ENCODE results near the gene HPSE.

HPSE gene

DNA sequence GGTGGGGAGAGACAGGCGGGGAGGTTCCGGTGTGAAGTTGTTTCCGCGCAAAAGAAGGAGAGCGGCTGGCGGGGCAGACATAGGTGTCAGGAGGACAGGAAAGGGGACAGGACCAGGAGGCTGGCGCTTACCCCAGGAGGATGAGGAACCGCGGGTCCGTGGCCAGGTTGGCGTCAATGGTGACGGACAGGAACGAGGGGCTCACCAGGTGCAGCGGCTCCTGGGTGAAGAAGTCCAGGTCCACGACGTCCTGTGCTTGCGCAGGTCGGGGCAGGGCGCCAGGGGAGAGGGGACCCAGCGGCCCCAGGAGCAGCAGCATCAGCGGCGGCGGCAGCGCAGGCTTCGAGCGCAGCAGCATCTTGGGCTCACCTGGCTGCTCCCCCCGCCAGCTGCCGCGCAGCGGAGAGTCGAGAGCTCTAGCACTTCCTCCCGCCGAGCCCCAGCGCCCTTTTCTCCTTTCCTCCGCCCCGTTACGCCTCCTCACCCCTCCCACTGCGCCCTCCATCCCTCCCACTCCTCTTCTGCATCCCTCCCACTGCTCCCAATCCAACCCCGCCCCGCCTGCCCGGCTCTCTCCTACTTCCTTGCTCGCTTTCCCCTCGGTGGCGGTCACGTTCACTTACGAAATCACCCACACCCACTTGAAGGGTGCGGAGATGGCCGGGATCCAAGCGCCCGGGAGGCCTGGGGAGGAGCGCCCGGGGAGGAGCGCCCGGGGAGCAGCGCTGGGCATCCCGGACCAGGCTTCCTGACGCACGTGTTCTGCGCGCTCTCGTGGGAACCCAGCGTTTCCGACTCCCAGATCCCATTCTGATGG is at the start of gene HPSE:
Gene HPSE, minus strand, starts transcription at position 424 of the 817 bp plus-strand sequence. Its CDS starts 66 bp downstream, at position 358.
- peak; percentile 10 for DNase-seq

DNA sequence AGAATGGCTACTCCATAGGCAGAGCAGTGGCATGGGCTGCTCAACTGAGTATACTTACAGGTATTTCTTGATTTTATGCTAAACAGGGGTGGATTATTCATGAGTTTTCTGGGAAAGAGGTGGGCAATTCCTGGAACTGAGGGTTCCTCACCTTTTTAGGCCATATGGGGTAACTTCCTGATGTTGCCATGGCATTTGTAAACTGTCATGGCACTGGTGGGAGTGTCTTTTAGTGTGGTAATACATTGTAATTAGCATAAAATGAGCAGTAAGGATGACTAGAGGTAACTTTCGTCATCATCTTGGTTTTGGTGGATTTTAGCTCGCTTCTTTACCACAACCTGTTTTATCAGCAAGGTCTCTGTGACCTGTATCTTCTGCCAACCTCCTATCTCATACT is 48.2 kb upstream of the HPSE start:
- DNase-seq: no peak

DNA sequence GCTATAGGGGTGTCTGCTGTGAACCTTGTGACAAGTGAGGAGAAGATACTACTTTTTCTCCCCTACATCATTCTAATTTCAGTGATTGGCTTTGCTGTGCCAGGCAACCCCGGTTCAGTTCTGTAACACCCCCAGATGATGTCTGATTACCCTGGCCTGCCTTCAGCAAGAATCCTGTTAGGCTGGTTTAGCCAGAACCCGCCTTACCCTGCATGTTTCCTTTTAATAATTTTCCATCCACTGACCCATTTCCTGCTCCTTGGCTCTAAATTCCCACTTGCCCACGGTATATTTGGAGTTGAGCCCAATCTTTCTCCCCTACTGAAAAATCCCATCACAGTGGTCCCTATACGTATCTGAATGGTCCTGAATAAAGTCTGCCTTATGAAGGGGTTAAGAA is 46.5 kb upstream of the HPSE start:
- no peak for DNase-seq

DNA sequence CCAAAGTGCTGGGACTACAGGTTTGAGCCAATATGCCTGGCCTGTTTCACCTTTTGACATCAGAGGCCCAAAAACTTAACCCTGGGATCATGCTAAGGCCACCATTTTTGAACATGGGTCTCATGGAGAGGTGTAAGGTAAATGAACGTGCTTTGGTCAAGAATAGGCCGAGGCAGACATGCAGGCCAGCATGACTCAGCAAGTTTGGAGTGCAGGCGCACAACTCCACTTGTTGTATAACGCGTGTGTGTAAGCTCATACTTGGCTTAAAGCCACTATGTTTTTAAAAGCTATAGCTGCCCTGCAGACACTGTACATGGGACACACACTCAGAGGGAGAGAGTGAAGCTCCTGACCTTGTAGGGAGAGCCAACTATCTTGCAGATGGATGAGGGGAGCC is 43.8 kb upstream of the HPSE start:
- no peak for DNase-seq

DNA sequence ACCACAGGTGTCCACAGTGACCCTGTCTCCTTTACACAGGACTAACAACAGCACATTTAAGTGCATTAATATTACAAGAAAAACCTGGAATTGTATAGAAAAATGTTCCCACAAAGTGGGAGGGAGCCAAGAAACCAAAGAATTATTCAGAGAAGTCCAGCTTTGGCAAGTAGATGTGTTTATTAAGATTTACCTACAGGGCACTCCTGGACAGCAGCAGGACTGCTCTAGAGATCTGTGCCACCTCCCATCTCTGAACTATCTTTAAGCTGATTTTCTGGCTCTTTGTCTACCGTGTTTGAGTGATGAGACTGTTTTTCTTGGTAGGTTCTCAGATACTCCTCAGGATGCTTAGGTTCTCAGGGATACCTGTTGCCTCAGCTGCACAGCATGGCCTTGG is 38.3 kb upstream of the HPSE start:
- DNase-seq: no peak

DNA sequence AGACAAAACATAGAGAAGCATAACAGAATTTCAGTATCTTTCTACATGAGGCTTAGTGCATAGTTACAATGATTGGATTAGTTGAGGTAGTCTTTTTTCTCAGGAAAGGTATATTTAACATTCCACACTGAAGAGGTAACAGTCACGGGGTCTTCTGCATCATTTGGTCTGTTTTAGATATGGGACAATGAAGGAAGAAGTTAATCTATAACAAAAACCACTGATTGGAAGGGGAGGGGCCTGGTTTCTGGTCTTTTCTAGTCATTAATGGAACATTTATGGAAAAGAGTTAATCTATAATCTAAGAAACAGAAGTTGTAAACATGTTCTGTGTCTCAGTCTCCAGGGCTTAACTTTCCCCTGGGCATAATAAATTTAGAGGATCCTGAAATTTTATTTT is 37.3 kb upstream of the HPSE start:
- no peak for DNase-seq

DNA sequence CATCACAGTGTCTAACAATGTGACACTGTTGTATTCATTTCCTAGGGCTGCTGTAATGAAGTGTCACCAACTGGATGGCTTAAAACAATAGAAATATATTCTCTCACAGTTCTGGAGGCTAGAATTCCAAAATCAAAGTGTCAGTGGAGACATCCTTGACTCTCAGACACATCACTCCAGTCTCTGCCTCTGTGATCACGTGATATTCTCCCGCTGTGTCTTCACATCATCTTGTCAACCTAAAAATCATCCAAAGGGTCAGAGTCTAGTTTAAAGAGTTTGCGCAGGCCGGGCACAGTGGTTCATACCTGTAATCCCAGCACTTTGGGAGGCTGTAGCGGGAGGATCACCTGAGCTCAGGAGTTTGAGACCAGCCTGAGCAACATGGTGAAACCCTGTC is 36.6 kb upstream of the HPSE start:
- DNase-seq: no peak

DNA sequence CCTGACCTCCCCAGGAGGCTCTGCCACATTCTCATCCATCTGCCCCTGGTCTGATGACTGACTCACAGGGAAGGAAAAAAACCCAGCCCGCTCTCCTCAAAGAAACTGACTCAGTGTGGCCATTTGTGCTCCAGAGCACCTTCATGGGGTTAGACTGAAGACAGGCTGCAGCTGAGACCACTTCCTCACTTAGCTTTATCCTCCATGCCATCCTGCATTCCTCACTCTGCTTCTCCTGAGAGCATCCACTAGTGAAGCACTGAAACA is 35.9 kb upstream of the HPSE start:
- DNase-seq: no peak

DNA sequence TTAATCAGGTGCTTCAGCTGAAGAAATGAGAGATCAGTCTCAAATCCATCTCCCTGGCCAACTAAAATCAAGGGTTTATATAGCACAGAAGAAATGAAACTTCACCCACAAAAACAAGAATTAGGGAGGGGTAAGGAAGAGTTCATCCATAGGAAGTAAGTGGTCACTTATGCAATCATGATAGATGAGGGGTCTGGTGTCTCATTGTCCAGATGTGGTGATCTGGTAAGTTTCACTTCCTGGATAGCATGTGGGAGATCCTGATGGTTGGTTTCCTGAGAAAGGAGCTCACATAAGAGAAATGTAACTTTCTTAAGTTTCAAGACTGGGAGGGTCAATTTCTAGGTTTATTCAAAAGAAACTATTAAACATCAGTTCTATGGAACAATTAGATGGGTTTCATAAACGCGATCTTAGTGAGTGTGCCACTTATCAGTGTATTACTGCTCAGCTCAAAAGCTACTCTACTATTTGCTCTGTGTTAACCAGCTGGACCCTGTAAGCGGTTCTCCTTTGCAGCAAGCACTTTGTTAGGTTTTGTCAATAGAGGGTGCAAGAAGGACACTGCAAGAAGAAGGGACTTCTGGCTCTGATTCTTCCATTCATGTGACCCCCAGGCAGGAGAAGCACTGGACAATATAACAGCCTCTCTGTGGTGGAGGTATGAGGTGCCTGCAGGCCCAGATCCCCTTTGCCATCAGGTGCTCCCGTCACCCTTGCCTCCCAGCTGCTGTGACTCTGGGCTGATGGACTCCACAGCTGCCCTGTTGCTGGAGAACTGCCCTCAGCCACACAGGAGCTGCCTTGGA is 35.4 kb upstream of the HPSE start:
- peak; percentile 23 for DNase-seq

DNA sequence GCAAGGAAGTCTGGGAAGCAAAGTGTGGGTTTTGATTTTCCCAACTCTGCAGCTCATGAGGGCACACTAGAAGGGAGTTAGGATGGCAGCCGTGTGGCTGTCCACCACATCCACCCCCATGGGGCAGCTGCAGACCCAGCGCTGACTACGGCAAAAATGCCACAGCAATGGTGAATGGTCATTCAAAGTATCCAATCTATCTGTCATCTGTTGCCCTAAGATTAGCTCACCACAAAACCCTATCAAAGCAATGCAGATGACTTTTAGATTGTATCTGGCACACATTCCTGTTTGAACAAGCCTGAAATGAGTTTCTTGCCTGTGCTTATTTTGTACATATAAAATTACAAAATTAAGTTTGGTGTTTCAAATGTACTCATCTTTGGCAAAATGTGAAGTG is 29.7 kb upstream of the HPSE start:
- no peak for DNase-seq

DNA sequence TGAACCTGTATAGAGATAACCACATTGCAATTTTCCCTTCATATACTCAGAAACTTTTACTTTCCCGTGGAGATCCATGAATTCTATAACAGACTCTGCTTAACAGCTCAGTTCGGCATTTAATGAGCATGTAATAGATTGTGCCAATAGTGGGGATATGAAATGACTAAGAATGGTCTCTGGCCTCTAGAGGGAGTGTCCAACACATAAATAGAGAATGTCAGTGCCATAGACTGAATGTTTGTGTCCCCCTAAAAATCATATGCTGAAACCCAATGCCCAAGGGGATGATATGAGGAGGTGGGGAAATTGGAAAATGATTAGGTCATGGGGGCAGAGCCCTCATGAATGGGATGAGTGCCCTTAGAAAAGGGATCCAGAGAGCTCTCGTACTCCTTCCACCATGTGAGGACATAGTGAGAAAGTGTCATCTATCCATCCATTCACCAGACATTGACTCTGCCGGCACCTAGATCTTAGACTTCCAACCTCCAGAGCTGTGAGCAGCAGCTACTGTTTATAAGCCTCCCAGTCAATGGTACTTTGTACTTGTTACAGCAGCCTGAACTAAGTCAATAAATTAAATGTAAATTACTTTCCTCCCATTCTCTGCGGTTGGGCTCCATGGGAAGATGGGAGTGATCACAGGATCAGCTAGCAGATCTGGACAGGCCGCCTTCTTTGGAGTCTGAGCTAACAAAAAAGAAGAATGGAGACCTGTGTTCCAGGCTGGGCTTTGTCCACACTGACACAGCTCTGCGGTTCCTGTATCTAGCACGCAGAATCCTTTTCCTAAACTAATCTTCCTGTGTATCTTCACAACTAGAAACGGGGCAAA is 28.1 kb upstream of the HPSE start:
- no peak for DNase-seq

DNA sequence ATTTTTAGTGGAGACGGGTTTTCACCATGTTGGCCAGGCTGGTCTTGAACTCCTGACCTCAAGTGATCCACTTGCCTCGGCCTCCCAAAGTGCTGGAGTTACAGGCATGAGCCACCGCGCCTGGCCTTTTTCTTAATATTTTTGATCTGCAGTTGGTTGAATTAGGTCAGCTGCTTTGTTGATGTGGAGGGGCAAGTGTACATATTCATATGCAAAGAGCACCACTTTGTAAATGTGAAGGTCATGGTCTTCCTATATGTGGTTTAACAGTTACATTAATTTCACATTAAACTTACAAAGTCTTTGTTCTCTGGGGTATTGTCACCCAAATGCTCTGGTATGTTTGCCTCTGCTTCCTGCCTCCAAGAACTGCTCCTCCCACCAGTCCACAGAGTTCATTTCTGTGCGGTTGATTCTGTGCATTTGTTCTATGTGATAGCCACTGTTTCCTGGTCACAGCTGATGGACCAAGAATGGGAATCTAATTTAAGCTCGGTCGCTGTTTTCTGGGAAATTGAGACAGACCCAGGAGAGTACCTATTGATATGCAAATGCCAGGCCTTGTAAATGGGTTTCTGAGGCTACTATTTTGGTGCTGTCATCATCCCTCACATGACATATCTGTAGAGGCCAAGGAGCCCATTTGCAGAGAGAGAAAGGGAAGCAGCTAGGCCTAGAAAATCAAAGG is 26.9 kb upstream of the HPSE start:
- DNase-seq: no peak

DNA sequence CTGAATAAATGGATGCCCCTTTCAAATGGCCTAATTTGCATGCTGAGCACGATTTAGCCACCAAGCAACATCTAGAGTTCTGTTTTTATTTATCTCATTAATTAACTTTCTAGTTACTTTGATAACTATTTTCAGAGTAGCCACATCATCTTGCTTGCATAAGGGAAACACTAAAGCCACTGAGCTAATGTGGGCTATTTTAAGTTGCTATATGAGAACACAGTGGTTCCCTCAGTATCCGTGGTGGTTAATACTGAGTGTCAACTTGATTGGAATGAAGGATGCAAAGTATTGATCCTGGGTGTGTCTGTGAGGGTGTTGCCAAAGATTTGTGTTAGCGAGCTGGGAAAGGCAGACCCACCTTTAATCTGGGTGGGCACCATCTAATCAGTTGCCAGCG is 25.4 kb upstream of the HPSE start:
- no peak for DNase-seq

DNA sequence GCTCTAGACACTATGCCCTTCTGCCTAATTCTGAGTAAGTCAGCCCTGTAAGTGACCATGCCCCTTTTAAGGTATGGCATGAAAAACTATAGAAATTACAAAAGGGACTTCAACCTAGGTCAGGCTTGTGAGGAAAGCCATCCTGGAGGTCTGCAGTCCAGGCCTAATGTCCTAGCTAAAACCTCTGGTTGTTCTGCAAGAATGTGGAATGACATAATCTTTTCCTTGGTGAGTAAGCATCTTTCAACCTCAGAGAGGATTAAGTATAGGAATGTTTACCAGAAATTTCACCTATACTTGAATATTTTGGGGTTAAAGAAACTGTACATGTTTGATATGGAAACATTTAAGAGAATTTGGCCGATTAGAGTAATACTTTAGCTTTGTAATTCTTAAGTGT is 23.8 kb upstream of the HPSE start:
- no peak for DNase-seq

DNA sequence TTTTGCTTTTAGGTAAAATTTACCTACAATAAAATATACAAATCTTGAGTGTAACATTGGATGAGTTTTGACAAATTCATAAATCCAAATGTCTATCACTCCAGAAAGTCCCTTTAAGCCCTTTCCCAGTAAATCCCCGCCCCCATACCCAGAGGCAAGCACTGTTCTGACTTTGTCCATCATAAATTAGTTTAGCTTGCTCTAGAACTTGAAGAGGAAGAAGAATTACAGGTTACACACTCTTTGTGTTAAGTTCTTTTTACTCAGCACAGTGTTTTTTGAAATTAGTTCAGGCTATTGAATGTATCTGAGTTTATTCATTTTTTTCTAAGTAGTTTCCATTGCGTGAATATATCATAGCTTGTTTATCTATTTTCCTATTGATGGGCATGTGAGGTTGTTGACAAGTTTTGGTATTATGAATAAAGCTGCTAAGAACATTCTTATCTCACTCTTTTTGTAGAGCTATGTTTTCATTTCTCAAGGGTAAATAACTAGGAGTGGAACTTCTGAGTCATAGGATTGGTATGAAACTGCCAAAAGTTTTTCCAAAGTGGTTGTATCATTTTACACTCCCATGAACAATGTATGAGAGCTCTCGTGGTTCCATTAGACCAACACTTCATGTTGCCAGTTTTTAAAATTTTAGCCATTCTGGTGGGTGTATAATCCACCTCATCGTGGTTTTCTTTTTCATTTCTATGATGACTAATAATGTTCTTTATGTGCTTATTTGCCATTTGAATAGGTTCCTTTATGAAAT is 22.4 kb upstream of the HPSE start:
- DNase-seq: no peak

DNA sequence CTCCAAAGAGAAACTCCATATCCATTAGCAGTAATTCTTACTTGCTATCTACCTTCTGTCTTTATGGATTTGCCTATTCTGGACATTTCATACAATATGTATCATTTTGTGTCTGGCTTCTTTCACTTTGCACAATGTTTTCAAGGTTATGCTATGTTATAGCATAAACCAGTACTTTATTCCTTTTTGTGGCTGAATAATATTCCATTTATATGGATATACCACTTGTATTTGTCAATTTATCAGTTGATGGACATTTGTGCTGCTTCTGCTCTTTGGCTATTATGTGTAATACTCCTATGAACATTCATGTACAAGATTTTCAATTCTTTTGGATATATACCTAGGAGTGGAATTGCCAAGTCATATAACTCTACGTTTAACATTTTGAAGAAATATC is 18.9 kb upstream of the HPSE start:
- DNase-seq: no peak

DNA sequence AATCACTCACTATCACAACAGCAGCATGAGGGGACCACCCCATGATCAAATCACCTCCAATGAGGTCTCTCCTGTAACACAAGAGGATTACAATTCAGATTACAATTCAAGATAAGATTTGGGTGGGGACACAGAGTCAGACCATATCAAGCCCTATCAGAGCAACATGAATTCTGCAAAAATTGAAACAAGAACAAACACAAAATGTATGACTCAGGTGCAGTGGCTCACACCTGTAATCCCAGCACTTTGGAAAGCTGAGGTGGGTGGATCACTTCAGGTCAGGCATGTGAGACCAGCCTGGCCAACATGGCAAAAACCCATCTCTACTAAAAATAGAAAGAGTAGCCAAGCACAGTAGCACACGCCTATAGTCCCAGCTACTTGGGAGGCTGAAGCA is 13.4 kb upstream of the HPSE start:
- no peak for DNase-seq

DNA sequence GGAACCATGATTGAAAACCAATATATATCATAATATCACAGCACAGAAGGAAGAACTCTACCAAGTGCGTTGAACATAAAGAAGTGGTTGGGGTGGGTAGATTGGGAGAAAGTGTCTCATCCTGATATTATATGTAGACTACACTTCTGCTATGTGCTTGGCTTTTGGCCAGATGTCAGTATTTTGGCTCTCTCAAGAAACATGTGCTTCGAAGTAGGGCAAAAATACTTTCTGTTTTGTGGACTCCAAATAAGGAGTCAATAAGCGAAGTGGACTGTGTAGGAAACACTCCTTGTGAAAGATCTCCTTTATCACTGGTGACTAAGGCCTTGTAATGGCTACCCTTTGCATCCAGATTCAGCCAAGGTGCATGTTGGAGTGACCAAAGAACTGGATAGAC is 7.8 kb upstream of the HPSE start:
- no peak for DNase-seq

DNA sequence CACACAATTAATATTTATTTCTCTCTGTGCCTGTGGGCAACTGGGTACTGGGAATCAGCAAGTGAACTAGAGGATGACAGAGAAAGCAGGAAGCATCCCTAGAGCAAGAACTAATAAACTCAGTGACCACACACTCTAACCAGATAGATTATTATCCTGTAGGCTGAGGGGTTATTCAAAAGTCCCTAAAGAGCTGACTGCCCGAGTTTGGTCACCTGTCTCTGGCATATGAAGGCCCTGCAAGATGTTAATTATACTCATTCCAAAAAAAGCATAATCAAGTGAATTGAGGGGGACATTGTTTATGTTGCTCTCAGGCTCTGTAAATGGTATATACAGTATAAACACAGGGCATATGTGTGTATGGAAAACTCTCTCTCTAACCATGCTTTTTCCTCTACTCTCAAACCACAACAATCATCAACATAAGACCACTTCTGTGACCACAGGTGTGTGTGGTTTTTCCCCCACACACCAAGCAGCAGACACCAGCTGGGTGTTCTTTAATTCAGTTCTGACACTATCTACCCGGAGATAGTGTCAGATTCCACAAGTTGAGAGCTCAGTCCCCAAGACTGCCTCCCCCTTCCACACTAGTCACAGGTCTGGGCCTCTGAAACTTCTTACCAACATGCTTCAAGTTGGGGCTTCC is 6.2 kb upstream of the HPSE start:
- DNase-seq: no peak

DNA sequence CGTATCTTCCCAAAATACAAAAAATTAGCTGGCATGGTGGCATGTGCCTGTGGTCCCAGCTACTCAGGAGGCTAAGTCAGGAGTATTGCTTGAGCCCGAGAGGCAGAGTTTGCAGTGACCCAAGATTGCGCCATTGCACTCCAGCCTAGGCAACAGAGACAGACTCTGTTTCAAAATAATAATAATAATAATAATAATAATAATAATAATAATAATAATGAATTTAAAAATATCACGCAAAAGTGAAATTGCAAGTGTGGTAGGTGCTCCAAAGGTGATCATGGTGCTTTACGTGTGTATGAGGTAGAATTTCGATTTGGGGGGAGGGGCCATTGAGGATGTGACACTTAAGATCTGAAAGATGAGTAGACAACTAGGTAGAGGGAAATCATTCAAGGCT is 4.9 kb upstream of the HPSE start:
- DNase-seq: no peak

DNA sequence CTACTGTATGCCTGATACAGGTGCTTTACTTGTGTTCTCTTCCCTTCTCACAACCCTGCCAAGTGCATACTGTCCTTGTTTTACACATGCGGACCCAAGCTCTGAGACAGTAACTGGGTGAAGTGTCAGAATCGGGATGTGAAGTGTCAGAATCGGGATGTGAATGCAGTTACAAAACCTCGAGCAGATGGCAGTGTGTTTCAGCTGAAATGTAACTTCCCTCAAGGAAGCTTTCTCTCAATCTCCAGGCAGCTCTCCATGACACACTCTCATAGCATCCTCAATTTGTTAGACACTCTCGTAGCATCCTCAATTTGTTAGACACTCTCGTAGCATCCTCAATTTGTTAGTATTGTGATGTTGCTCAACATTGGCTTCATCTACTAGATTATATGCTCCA is 1.1 kb upstream of the HPSE start:
- DNase-seq: no peak

DNA sequence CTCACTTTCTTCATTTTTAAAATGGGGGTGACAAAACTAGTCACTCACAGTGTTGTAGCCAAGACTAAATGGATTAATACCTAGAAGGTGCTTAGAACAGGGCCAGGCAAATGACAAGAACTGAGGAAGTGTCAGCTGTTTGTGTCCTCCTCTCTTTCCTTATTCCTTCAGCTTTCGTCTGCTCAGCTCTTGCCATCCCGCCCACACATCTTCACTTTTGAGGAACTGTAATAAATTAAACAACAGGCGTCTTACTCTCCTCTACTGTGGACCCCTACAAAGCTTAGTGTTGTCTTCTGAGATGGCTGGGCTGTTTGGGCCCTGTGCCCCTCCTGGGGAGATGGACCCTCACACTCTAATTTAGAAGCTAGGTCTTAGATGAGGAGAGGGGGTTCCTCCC is 2.7 kb downstream of the HPSE start:
- no peak for DNase-seq
